ENCODE data around the gene RPL27. TPM values are rescaled to one million over a fixed set of nuclear protein-coding genes. Genes with fewer than 3 reads are reported as not detected.

Gene RPL27
- total and polyA plus RNA-seq, 2 of the 8 experiments (the other 6 are each of a cell fraction or from before 2014, with no cell fraction given): 1,415 to 3,779 TPM

- TF ChIP-seq BRCA1 (IDR thresholded peaks at IDR 0.05; ENCODE audit: low read depth, low read length): no peak
- peak; percentile 26 to 44; a peak in 3 of 4 replicates for TF ChIP-seq RAD21 (IDR thresholded peaks at IDR 0.05 in 1 of 2, conservative IDR thresholded peaks at IDR 0.05 in 1 of 2; ENCODE audit: low read depth in 2 of 2, low read length in 2 of 2)
- no peak for TF ChIP-seq RBBP5 (IDR thresholded peaks at IDR 0.05; ENCODE audit: borderline replicate concordance, low read depth, low read length)
- 0 out of 2 replicates have a peak, but pooled peaks have one; percentile 10 for TF ChIP-seq YY1 (IDR thresholded peaks at IDR 0.05; ENCODE audit: low read depth, low read length)
- TF ChIP-seq ASH2L (IDR thresholded peaks at IDR 0.05; ENCODE audit: low read length): peak; percentile 27
- TF ChIP-seq, protein P1, sequence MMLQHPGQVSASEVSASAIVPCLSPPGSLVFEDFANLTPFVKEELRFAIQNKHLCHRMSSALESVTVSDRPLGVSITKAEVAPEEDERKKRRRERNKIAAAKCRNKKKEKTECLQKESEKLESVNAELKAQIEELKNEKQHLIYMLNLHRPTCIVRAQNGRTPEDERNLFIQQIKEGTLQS (IDR thresholded peaks at IDR 0.05; ENCODE audit: insufficient read depth, low read depth, low read length): no peak
- Histone ChIP-seq H3K56ac (replicated peaks; ENCODE audit: insufficient read length, low read depth, low read length) (no peak overlapping the region), H3K9me3 (ENCODE audit: insufficient read depth in 2 of 2, low read depth in 1 of 2, low read length in 1 of 2) (no peaks in the 10 kb centered on the region), H4K5ac (ENCODE audit: insufficient read length, low read depth, low read length) (peak overlapping the region; percentile 6), H3K4me3 (ENCODE audit: extremely low read depth in 1 of 4, insufficient read depth in 2 of 4, low read depth in 3 of 4, low read length in 4 of 4) (peak overlapping the region in 1 of 4 experiments; percentile 1; a peak in 1 of 8 replicates), H4K20me1 (replicated peaks in 1 of 2; ENCODE audit: control insufficient read depth in 1 of 2, insufficient read depth in 2 of 2, low read length in 2 of 2) (no peaks in the 10 kb centered on the region), H3K18ac (ENCODE audit: extremely low read depth, low read length) (peak overlapping the region; percentile 85), H2BK5ac (ENCODE audit: low read depth, low read length) (peak overlapping the region; percentile 40; the same call in 1 of the 2 replicates), H4K8ac (ENCODE audit: extremely low read depth, insufficient read depth, low read length) (no peak overlapping the region), H3K14ac (ENCODE audit: insufficient read length) (no peak overlapping the region), H2BK15ac (ENCODE audit: low read length) (no peak overlapping the region), H2AK5ac (ENCODE audit: low read depth, low read length) (no peak overlapping the region), H3K27me3 (replicated peaks in 1 of 4; ENCODE audit: control insufficient read depth in 3 of 4, extremely low read depth in 1 of 4, insufficient read depth in 3 of 4, low read length in 3 of 4) (no peaks in the 10 kb centered on the region), H3K79me1 (ENCODE audit: low read depth, low read length) (no peaks in the 10 kb centered on the region), H2BK120ac (replicated peaks; ENCODE audit: low read depth, low read length) (no peak overlapping the region), H3K4ac (replicated peaks; ENCODE audit: insufficient read length, low read depth, low read length) (no peak overlapping the region), H3K23me2 (ENCODE audit: low read depth, low read length) (peaks cover 2% of the 10 kb centered on the region; the same call in 1 of the 2 replicates), H3K36me3 (ENCODE audit: control insufficient read depth in 2 of 4, insufficient read depth in 4 of 4, low read length in 3 of 4) (no peaks in the 10 kb centered on the region; a peak in 2 of 8 replicates), H3K79me2 (ENCODE audit: control insufficient read depth in 1 of 2, insufficient read depth in 2 of 2, low read length in 2 of 2) (no peaks in the 10 kb centered on the region), H2BK20ac (ENCODE audit: low read length) (0 out of 2 replicates have a peak overlapping the region, but pooled peaks have one; percentile 3), H4K91ac (replicated peaks; ENCODE audit: insufficient read length, low read length) (no peak overlapping the region), H3K23ac (ENCODE audit: insufficient read length) (no peak overlapping the region), H3K27ac (ENCODE audit: low read depth, low read length) (peak overlapping the region; percentile 49), H3K4me2 (ENCODE audit: insufficient read depth in 1 of 2, low read depth in 2 of 2, low read length in 2 of 2) (peak overlapping the region; percentile 50 to 60), H2AFZ (ENCODE audit: low read length) (no peak overlapping the region), H2BK12ac (ENCODE audit: low read depth, low read length) (peak overlapping the region; percentile 72; the same call in 1 of the 2 replicates), H3K4me1 (replicated peaks in 1 of 4; ENCODE audit: control insufficient read depth in 3 of 4, insufficient read depth in 4 of 4, low read length in 3 of 4) (peaks cover 1 to 32% (median 22%) of the 10 kb centered on the region in 4 experiments), H3K9ac (replicated peaks in 1 of 4; ENCODE audit: extremely low read depth in 1 of 4, low read depth in 3 of 4, low read length in 3 of 4) (no peak overlapping the region)
- no peak for DNase-seq (ENCODE audit: low read depth in 1 of 2, low spot score in 2 of 2)
- FAIRE-seq: no peak
- POLR2A ChIA-PET (ENCODE audit: partially characterized antibody): interaction anchor here (0.7 to 5.6 kb wide), 10 partner anchors 11 to 273 kb away, joined by 3 to 61 read pairs (median 6); partner anchors contain the start of genes IFI35, RND2, RPL27 and VAT1
- WGBS, 2 experiments (ENCODE audit: extremely low coverage in 1 of 2, insufficient coverage in 1 of 2, insufficient read length in 1 of 2, insufficient replicate concordance in 2 of 2, low coverage in 1 of 2, low lambda C conversion rate in 2 of 2, missing lambda C conversion rate in 1 of 2): 47% methylated on average over 5 of the region's 5 CpGs; no CpG with 5 or more reads in 1 of the 2 experiments
- CTCF ChIA-PET (ENCODE audit: partially characterized antibody): interaction anchor here (0.6 to 3.7 kb wide), 13 partner anchors 8 to 42 kb away, joined by 3 to 21 read pairs (median 4); partner anchors contain the start of gene IFI35
Measured at GRCh38 chr17:43042025-43042628, 43.9 kb downstream of the RPL27 start.

All from H1 (cell line).